GM12801 (cell line): ENCODE results near the gene DCTN2.

Experiments used
- CTCF ChIP-seq: IDR thresholded peaks from one replicate; pipeline ENCODE4 v1.5.1; 2011; ENCODE audit warnings: control low read depth; ENCODE audit not compliant: insufficient read length; ENCODE audit errors: extremely low read depth

DCTN2 gene

GRCh38 chr12:57526477-57527126, 20.4 kb downstream of the DCTN2 start:
- no peak for TF ChIP-seq CTCF

GRCh38 chr12:57525615-57526383, 21.2 kb downstream of the DCTN2 start:
- no peak for TF ChIP-seq CTCF

GRCh38 chr12:57524814-57525614, 22.0 kb downstream of the DCTN2 start:
- no peak for TF ChIP-seq CTCF

- no peak for TF ChIP-seq CTCF
These were observed 23.0 kb downstream of the DCTN2 start for GRCh38 chr12:57523706-57524614.

- TF ChIP-seq CTCF: no peak
These were observed 23.9 kb downstream of the DCTN2 start for GRCh38 chr12:57522887-57523705.

GRCh38 chr12:57522011-57522886, 24.7 kb downstream of the DCTN2 start, which contains the start of gene MBD6:
TSS of gene MBD6 (plus strand) at chr12:57522824. CDS start at chr12:57524304, 1,480 bp downstream.
- no peak for TF ChIP-seq CTCF
